ENCODE results near the gene C1orf159. TPM values are rescaled to one million over a fixed set of nuclear protein-coding genes. Genes with fewer than 3 reads are reported as not detected.

The C1orf159 gene
- total and polyA plus RNA-seq, 2 of the 8 experiments (the other 6 are each of a cell fraction or from before 2014, with no cell fraction given): 10.0 to 10.9 TPM

- Histone ChIP-seq H3K79me2 (ENCODE audit: control insufficient read depth in 1 of 2, insufficient read depth in 2 of 2, low read length in 2 of 2) (no peaks in the 10 kb centered on the region), H2BK12ac (ENCODE audit: low read depth, low read length) (no peak overlapping the region), H2BK5ac (ENCODE audit: low read depth, low read length) (no peak overlapping the region), H3K23me2 (ENCODE audit: low read depth, low read length) (no peaks in the 10 kb centered on the region), H3K14ac (ENCODE audit: insufficient read length) (no peak overlapping the region), H4K20me1 (replicated peaks in 1 of 2; ENCODE audit: control insufficient read depth in 1 of 2, insufficient read depth in 2 of 2, low read length in 2 of 2) (peaks cover 7 to 21% of the 10 kb centered on the region in 2 experiments), H3K79me1 (ENCODE audit: low read depth, low read length) (peaks cover 7% of the 10 kb centered on the region), H3K18ac (ENCODE audit: extremely low read depth, low read length) (no peak overlapping the region), H3K9ac (replicated peaks in 1 of 4; ENCODE audit: extremely low read depth in 1 of 4, low read depth in 3 of 4, low read length in 3 of 4) (no peak overlapping the region), H2AK5ac (ENCODE audit: low read depth, low read length) (no peak overlapping the region), H3K27me3 (replicated peaks in 1 of 4; ENCODE audit: control insufficient read depth in 3 of 4, extremely low read depth in 1 of 4, insufficient read depth in 3 of 4, low read length in 3 of 4) (no peaks in the 10 kb centered on the region), H3K27ac (ENCODE audit: low read depth, low read length) (no peak overlapping the region), H3K9me3 (ENCODE audit: insufficient read depth in 2 of 2, low read depth in 1 of 2, low read length in 1 of 2) (no peaks in the 10 kb centered on the region), H3K56ac (replicated peaks; ENCODE audit: insufficient read length, low read depth, low read length) (no peak overlapping the region), H4K5ac (ENCODE audit: insufficient read length, low read depth, low read length) (no peak overlapping the region), H2BK15ac (ENCODE audit: low read length) (no peak overlapping the region), H2BK20ac (ENCODE audit: low read length) (no peak overlapping the region), H3K4ac (replicated peaks; ENCODE audit: insufficient read length, low read depth, low read length) (no peak overlapping the region), H3K4me1 (replicated peaks in 1 of 4; ENCODE audit: control insufficient read depth in 3 of 4, insufficient read depth in 4 of 4, low read length in 3 of 4) (no peaks in the 10 kb centered on the region), H3K4me2 (ENCODE audit: insufficient read depth in 1 of 2, low read depth in 2 of 2, low read length in 2 of 2) (no peak overlapping the region), H4K8ac (ENCODE audit: extremely low read depth, insufficient read depth, low read length) (no peak overlapping the region; the same call in 1 of the 2 replicates), H4K91ac (replicated peaks; ENCODE audit: insufficient read length, low read length) (no peak overlapping the region), H2BK120ac (replicated peaks; ENCODE audit: low read depth, low read length) (no peak overlapping the region), H3K4me3 (ENCODE audit: extremely low read depth in 1 of 4, insufficient read depth in 2 of 4, low read depth in 3 of 4, low read length in 4 of 4) (no peak overlapping the region), H2AFZ (ENCODE audit: low read length) (no peak overlapping the region), H3K23ac (ENCODE audit: insufficient read length) (no peak overlapping the region), H3K36me3 (ENCODE audit: control insufficient read depth in 2 of 4, insufficient read depth in 4 of 4, low read length in 3 of 4) (peaks cover 8 to 83% (median 39%) of the 10 kb centered on the region in 4 experiments)
- ChIA-PET CTCF (ENCODE audit: partially characterized antibody) (interaction anchor here (2.4 kb wide), 1 partner anchor 10 kb away, joined by 6 read pairs; no protein-coding TSS in a partner anchor), POLR2A (ENCODE audit: partially characterized antibody) (interaction anchor here (1.1 to 1.7 kb wide), 2 partner anchors 11 to 16 kb away, joined by 4 to 5 read pairs; no protein-coding TSS in a partner anchor)
- 88% methylated on average over 8 of the region's 25 CpGs; no CpG with 5 or more reads in 1 of the 2 experiments for WGBS, 2 experiments (ENCODE audit: extremely low coverage in 1 of 2, insufficient coverage in 1 of 2, insufficient read length in 1 of 2, insufficient replicate concordance in 2 of 2, low coverage in 1 of 2, low lambda C conversion rate in 2 of 2, missing lambda C conversion rate in 1 of 2)
- DNase-seq (ENCODE audit: low read depth in 1 of 2, low spot score in 2 of 2) (no peak), FAIRE-seq (no peak)
- TF ChIP-seq POU5F1 (IDR thresholded peaks at IDR 0.05; ENCODE audit: low read depth, low read length) (no peak), RFX5 (IDR thresholded peaks at IDR 0.05; ENCODE audit: borderline replicate concordance, low read depth, low read length) (no peak), HDAC6 (IDR thresholded peaks at IDR 0.05; ENCODE audit: low read depth, low read length) (no peak), CTBP2 (IDR thresholded peaks at IDR 0.05; ENCODE audit: borderline replicate concordance, insufficient read depth, insufficient read length, low read length) (no peak), GABPA (IDR thresholded peaks at IDR 0.05; ENCODE audit: borderline replicate concordance, insufficient read depth, low read length) (no peak), FOSL1 (IDR thresholded peaks at IDR 0.05; ENCODE audit: insufficient read depth, low read depth, low read length) (no peak), SAP30 (IDR thresholded peaks at IDR 0.05; ENCODE audit: insufficient read depth, insufficient replicate concordance, low read length) (no peak), TCF12 (IDR thresholded peaks at IDR 0.05; ENCODE audit: low read depth, low read length) (no peak), EGR1 (IDR thresholded peaks at IDR 0.05; ENCODE audit: borderline replicate concordance, low read depth, low read length) (no peak), E2F6 (IDR thresholded peaks at IDR 0.05) (no peak), POLR2A (IDR thresholded peaks at IDR 0.05; ENCODE audit: control extremely low read depth in 1 of 2, low read depth in 2 of 2, low read length in 2 of 2) (no peak), CEBPB (IDR thresholded peaks at IDR 0.05; ENCODE audit: low read depth, low read length) (no peak), HDAC2 (IDR thresholded peaks at IDR 0.05; ENCODE audit: borderline replicate concordance in 1 of 2, low read depth in 2 of 2, low read length in 2 of 2) (no peak), CREB1 (IDR thresholded peaks at IDR 0.05) (no peak)
Measured at GRCh38 chr1:1047963-1048362, 67.9 kb downstream of the C1orf159 start.

Data from H1 (cell line).